Glutamatergic neuron (in vitro differentiated cells): ENCODE data around the gene RNF181. TPM values are rescaled to one million over a fixed set of nuclear protein-coding genes. Genes with fewer than 3 reads are reported as not detected.
"Not testable (repeated sequence)": the region's sequence is repeated elsewhere in the genome, so short reads cannot be mapped to it uniquely, and the experiment has no call there.

ENCODE experiments used
- DNase-seq: peaks from one replicate; pipeline ENCODE4 v3.0.0; 2022
- H3K27ac Mint-ChIP-seq: one replicate; pipeline ENCODE4 v1.8.0; 2020; ENCODE audit warnings: mild to moderate bottlenecking, mixed read lengths, inconsistent platforms; ENCODE audit not compliant: unreplicated experiment
- H3K27me3 Mint-ChIP-seq: one replicate; pipeline ENCODE4 v1.8.0; 2020; ENCODE audit warnings: mild to moderate bottlenecking, moderate library complexity, mixed read lengths, inconsistent platforms; ENCODE audit not compliant: unreplicated experiment
- H3K36me3 Mint-ChIP-seq: one replicate; pipeline ENCODE4 v1.8.0; 2020; ENCODE audit warnings: mild to moderate bottlenecking, mixed read lengths, inconsistent platforms; ENCODE audit not compliant: unreplicated experiment
- H3K4me1 Mint-ChIP-seq: one replicate; pipeline ENCODE4 v1.8.0; 2020; ENCODE audit warnings: mild to moderate bottlenecking, low read depth, mixed read lengths, inconsistent platforms; ENCODE audit not compliant: unreplicated experiment
- H3K4me3 Mint-ChIP-seq: one replicate; pipeline ENCODE4 v1.8.0; 2020; ENCODE audit warnings: mild to moderate bottlenecking, mixed read lengths, inconsistent platforms; ENCODE audit not compliant: unreplicated experiment
- H3K9me3 Mint-ChIP-seq: one replicate; pipeline ENCODE4 v1.8.0; 2020; ENCODE audit warnings: mild to moderate bottlenecking, moderate library complexity, mixed read lengths, inconsistent platforms; ENCODE audit not compliant: unreplicated experiment
- total RNA-seq: library from RNA; stranded (reverse); fragmentation: NEBNext Ultra II Directional; extraction: Animal tissue kit (Norgen Biotek cat#: 25700); gene quantifications from one replicate; pipeline ENCODE4 v1.2.1, GENCODE V29; 2021; ENCODE audit not compliant: unreplicated experiment
- TF ChIP-seq, protein P1 (sequence below): fragments of 200-600 bp; sonication (generic); IDR thresholded peaks from one replicate; pipeline ENCODE4 v1.5.0; 2021; ENCODE audit not compliant: partially characterized antibody, unreplicated experiment

RNF181 gene
- total RNA-seq, 1 donor from 2014 or later = 75.1 TPM

DNA sequence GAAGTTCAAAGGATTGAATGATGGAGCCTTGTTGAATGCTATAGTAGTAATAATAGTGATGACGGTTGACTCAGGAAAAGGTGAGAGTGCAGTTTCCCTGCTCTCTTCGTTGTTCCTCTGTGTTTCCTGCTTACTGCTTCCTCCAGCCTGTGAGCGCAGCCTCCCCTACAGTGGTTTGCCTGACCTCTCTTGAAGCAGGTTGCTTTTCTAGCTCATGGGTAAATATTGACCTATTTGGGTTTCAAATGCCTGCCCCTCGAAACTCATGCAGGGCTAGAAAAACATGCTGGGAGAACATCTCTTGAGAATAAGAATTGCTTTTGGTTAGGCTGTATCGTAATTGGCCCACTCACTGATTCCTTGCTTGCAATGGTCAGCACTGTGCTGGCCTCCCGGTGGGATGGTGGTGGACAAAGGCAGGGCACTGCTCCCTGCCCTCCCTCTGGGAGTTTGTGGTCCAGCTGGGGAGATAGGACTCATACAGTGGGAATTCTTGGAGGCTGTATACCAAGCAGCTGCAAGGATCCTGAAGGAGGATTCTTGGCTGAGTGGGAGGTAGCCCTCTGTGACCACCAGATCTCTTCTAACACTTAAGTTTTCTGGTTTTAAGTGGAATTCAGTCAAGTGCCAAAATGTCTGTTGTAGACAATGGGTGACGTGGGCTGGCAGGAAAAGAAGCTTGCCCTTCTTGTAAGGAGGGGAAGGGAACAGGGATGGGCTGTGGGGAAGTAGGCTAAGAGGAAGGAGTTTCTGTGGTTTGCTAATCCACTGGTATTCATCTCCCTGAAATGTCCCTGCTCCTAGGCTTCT is 5.4 kb upstream of the RNF181 start:
- TF ChIP-seq, protein P1, sequence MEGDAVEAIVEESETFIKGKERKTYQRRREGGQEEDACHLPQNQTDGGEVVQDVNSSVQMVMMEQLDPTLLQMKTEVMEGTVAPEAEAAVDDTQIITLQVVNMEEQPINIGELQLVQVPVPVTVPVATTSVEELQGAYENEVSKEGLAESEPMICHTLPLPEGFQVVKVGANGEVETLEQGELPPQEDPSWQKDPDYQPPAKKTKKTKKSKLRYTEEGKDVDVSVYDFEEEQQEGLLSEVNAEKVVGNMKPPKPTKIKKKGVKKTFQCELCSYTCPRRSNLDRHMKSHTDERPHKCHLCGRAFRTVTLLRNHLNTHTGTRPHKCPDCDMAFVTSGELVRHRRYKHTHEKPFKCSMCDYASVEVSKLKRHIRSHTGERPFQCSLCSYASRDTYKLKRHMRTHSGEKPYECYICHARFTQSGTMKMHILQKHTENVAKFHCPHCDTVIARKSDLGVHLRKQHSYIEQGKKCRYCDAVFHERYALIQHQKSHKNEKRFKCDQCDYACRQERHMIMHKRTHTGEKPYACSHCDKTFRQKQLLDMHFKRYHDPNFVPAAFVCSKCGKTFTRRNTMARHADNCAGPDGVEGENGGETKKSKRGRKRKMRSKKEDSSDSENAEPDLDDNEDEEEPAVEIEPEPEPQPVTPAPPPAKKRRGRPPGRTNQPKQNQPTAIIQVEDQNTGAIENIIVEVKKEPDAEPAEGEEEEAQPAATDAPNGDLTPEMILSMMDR = no peak
- Mint-ChIP-seq H3K27ac (no peak overlapping the region), H3K36me3 (no peaks in the 10 kb centered on the region), H3K4me3 (no peak overlapping the region), H3K27me3 (peaks cover 3% of the 10 kb centered on the region), H3K4me1 (peaks cover 2% of the 10 kb centered on the region), H3K9me3 (peaks cover 6% of the 10 kb centered on the region)
- DNase-seq = no peak

DNA sequence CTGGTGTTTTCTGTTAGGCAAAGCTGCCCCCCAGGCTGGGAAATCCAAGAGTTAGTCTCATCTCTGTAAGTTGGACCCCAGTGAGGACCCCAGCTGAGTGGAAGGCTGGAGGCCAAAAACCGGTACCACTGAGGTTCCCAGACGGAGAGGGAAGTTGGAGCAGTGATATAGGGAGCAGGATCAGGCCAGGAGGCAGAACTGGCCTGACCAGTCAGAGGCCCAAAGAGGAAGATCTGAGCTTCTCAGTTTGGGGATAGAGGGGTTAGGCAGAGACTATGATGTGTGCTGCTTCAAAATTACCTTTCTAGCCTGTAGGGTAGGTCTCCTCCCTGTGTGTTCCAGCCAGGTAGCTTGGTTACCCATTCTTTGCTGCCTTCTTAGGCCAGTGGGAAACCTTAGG is 4.6 kb upstream of the RNF181 start:
- TF ChIP-seq, protein P1 = no peak
- H3K4me3 Mint-ChIP-seq = no peak overlapping the region
- H3K27me3 Mint-ChIP-seq = peaks cover 9% of the 10 kb centered on the region
- H3K9me3 Mint-ChIP-seq = peaks cover 12% of the 10 kb centered on the region
- DNase-seq = no peak
- H3K27ac Mint-ChIP-seq = no peak overlapping the region
- peaks cover 2% of the 10 kb centered on the region for H3K4me1 Mint-ChIP-seq
- no peaks in the 10 kb centered on the region for H3K36me3 Mint-ChIP-seq

DNA sequence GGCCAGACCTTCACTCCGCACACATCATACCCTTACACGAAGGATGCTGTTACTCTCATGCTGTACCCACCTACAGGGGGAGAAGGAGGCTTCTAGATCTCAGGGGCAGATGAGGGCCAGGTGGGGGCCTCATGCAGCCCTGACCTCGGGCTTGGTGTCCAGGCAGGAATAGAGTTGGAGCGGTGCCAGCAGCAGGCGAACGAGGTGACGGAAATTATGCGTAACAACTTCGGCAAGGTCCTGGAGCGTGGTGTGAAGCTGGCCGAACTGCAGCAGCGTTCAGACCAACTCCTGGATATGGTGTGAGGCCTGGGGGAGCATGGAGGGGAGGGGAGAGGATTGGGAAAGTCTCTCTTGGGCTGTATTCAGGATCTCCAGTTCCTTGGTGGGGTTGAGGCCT is 4.0 kb upstream of the RNF181 start:
- TF ChIP-seq, protein P1 = no peak
- peaks cover 12% of the 10 kb centered on the region for H3K27me3 Mint-ChIP-seq
- no peak overlapping the region for H3K4me3 Mint-ChIP-seq
- peaks cover 14% of the 10 kb centered on the region for H3K9me3 Mint-ChIP-seq
- no peak for DNase-seq
- peaks cover 4% of the 10 kb centered on the region for H3K4me1 Mint-ChIP-seq
- no peaks in the 10 kb centered on the region for H3K36me3 Mint-ChIP-seq
- H3K27ac Mint-ChIP-seq = no peak overlapping the region

DNA sequence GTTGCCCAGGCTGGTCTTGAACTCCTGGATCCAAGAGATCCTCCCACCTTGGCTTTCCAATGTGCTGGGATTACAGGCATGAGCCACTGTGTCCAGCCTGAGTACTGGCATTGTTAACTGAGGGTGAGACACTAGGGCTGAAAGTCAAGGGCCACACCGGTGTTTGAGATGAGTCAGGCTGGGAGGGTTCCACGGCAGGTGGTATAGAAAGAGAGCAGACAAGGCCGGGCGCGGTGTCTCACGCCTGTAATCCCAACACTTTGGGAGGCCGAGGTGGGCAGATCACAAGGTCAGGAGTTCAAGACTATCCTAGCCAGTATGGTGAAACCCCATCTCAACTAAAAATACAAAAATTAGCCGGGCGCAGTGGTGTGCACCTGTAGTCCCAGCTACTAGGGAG is 3.2 kb upstream of the RNF181 start:
- DNase-seq, H3K27ac Mint-ChIP-seq, H3K4me3 Mint-ChIP-seq, H3K4me1 Mint-ChIP-seq, H3K36me3 Mint-ChIP-seq: not testable (repeated sequence)
- peaks cover 14% of the 10 kb centered on the region for H3K9me3 Mint-ChIP-seq
- peaks cover 12% of the 10 kb centered on the region for H3K27me3 Mint-ChIP-seq

DNA sequence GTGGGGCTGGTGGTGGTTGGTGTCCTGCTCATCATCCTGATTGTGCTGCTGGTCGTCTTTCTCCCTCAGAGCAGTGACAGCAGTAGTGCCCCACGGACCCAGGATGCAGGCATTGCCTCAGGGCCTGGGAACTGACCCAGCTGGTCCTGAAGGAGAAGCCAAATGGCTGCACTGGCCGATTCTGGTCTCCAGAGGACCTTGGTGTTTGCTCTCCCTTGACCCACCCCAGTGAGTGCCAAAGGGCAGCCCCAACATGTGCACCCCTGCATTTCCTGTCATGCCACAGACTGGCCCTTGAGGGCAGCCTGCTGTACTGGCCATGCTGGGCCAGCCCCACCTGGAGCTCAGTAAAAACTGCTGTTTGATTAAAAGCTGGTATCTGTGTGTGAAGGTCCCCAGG is 2.5 kb upstream of the RNF181 start:
- DNase-seq = no peak
- Mint-ChIP-seq H3K27me3 (peaks cover 12% of the 10 kb centered on the region), H3K9me3 (peaks cover 13% of the 10 kb centered on the region), H3K27ac (no peak overlapping the region), H3K36me3 (no peaks in the 10 kb centered on the region), H3K4me1 (peaks cover 4% of the 10 kb centered on the region), H3K4me3 (no peak overlapping the region)
- TF ChIP-seq, protein P1 = no peak
